IMR-90 (cell line): ENCODE measurements around the gene ADGRF4. TPM values are rescaled to one million over a fixed set of nuclear protein-coding genes. Genes with fewer than 3 reads are reported as not detected.

ENCODE experiments used
- ATAC-seq: fragments of 200-7000 bp; cut with Tn5 transposase; 2 replicates; pipeline ENCODE4 v1.9.1; 2020; ENCODE audit warnings: low read depth, mild to moderate bottlenecking, moderate library complexity
- BruUV-seq: library from RNA; stranded (reverse); fragments of 400-500 nt; replicated peaks from 2 replicates; lab custom pipeline; 2021; lab: Mats Ljungman, UMichigan
- CTCF ChIA-PET: fragments of 300-600 bp; formaldehyde crosslinking; extraction: SDS; loops from one replicate; lab custom pipeline; 2021; ENCODE audit warnings: antibody characterized with exemption; lab: Yijun Ruan, JAX
- POLR2A ChIA-PET: fragments of 300-600 bp; sonication (Branson Sonifier 250); formaldehyde crosslinking; loops from one replicate; lab custom pipeline; 2022; ENCODE audit warnings: antibody characterized with exemption; ENCODE audit not compliant: unreplicated experiment; lab: Charles Lee
- DNase-seq: peaks from one replicate; pipeline ENCODE4 v3.0.0; 2013
- H2AFZ ChIP-seq: replicated peaks from 2 replicates; pipeline ENCODE3; 2013; ENCODE audit warnings: low read length, mild to moderate bottlenecking; ENCODE audit not compliant: poor library complexity
- H2AK5ac ChIP-seq: 2 replicates; pipeline ENCODE4 v1.6.1; 2013; ENCODE audit warnings: low read depth, low read length, inconsistent platforms
- H2AK9ac ChIP-seq: replicated peaks from 2 replicates; pipeline ENCODE3; 2013; ENCODE audit warnings: mild to moderate bottlenecking, low read depth, low read length, moderate library complexity; ENCODE audit not compliant: poor library complexity
- H2BK120ac ChIP-seq: 2 replicates; pipeline ENCODE4 v1.6.1; 2013; ENCODE audit warnings: low read depth, low read length, inconsistent platforms
- H2BK15ac ChIP-seq: 3 replicates; pipeline ENCODE4 v1.6.1; 2013; ENCODE audit warnings: low read depth, low read length, inconsistent platforms
- H2BK20ac ChIP-seq: 2 replicates; pipeline ENCODE4 v1.6.1; 2013; ENCODE audit warnings: low read depth, mild to moderate bottlenecking, inconsistent platforms, low read length, moderate library complexity
- H2BK5ac ChIP-seq: 2 replicates; pipeline ENCODE4 v1.6.1; 2013; ENCODE audit warnings: mild to moderate bottlenecking, low read depth, low read length, inconsistent platforms; ENCODE audit not compliant: poor library complexity, severe bottlenecking
- H3K14ac ChIP-seq: replicated peaks from 2 replicates; pipeline ENCODE4 v1.6.1; 2013; ENCODE audit warnings: low read depth, low read length, inconsistent platforms
- H3K18ac ChIP-seq: 2 replicates; pipeline ENCODE4 v1.6.1; 2013; ENCODE audit warnings: low read depth, low read length, control low read depth
- H3K23ac ChIP-seq: 2 replicates; pipeline ENCODE4 v1.6.1; 2013; ENCODE audit warnings: low read depth, low read length, inconsistent platforms
- H3K27ac ChIP-seq: 2 replicates; pipeline ENCODE4 v1.5.1; 2013; ENCODE audit warnings: mild to moderate bottlenecking, control low read depth, low read length; ENCODE audit not compliant: insufficient read depth
- H3K27me3 ChIP-seq: 2 replicates; pipeline ENCODE4 v1.6.1; 2013; ENCODE audit warnings: low read length; ENCODE audit not compliant: control insufficient read depth, insufficient read depth
- H3K36me3 ChIP-seq: 2 replicates; pipeline ENCODE4 v1.6.1; 2013; ENCODE audit warnings: low read length, mixed read lengths; ENCODE audit not compliant: control insufficient read depth, insufficient read depth
- H3K4ac ChIP-seq: 2 replicates; pipeline ENCODE4 v1.6.1; 2013; ENCODE audit warnings: low read depth, low read length, inconsistent platforms
- H3K4me1 ChIP-seq: 2 replicates; pipeline ENCODE4 v1.6.1; 2013; ENCODE audit warnings: low read length, mixed read lengths; ENCODE audit not compliant: control insufficient read depth, insufficient read depth
- H3K4me2 ChIP-seq: 2 replicates; pipeline ENCODE4 v1.6.1; 2013; ENCODE audit warnings: low read depth, mild to moderate bottlenecking, control low read depth, low read length, moderate library complexity
- H3K4me3 ChIP-seq: 2 replicates; pipeline ENCODE4 v1.5.1; 2013; ENCODE audit warnings: low read depth, mild to moderate bottlenecking, control low read depth, low read length, moderate library complexity; ENCODE audit not compliant: insufficient read depth
- H3K56ac ChIP-seq: 2 replicates; pipeline ENCODE4 v1.6.1; 2013; ENCODE audit warnings: low read length, inconsistent platforms; ENCODE audit not compliant: insufficient read depth; ENCODE audit errors: extremely low read depth
- H3K79me1 ChIP-seq, 2 experiments: 2 replicates each; pipeline ENCODE4 v1.6.1; 2013; ENCODE audit warnings: low read length in 2 of 2, inconsistent platforms in 1 of 2, low read depth in 1 of 2
- H3K9ac ChIP-seq: 2 replicates; pipeline ENCODE4 v1.6.1; 2013; ENCODE audit warnings: low read depth, low read length, control low read depth
- H3K9me1 ChIP-seq: 2 replicates; pipeline ENCODE4 v1.6.1; 2013; ENCODE audit warnings: low read length, inconsistent platforms; ENCODE audit not compliant: insufficient read depth
- H3K9me3 ChIP-seq: 2 replicates; pipeline ENCODE4 v1.6.1; 2013; ENCODE audit warnings: low read length; ENCODE audit not compliant: control insufficient read depth, insufficient read depth
- H4K20me1 ChIP-seq: 2 replicates; pipeline ENCODE4 v1.6.1; 2013; ENCODE audit warnings: low read length, inconsistent platforms; ENCODE audit not compliant: insufficient read depth
- H4K5ac ChIP-seq: 2 replicates; pipeline ENCODE4 v1.6.1; 2013; ENCODE audit warnings: mild to moderate bottlenecking, low read depth, low read length, control low read depth
- H4K8ac ChIP-seq, 2 experiments: 2 replicates each; pipeline ENCODE4 v1.6.1; 2013; ENCODE audit warnings: low read depth in 2 of 2, low read length in 2 of 2, control low read depth in 1 of 2, inconsistent platforms in 1 of 2
- H4K91ac ChIP-seq: 2 replicates; pipeline ENCODE4 v1.6.1; 2013; ENCODE audit warnings: low read depth, low read length, inconsistent platforms; ENCODE audit not compliant: insufficient read depth
- BHLHE40 ChIP-seq: fragments of 150-350 bp; IDR thresholded peaks from 2 replicates; pipeline ENCODE4 v1.6.1; 2016; ENCODE audit warnings: mild to moderate bottlenecking, low read depth, low read length
- CEBPB ChIP-seq: IDR thresholded peaks from 2 replicates; pipeline ENCODE4 v1.6.1; 2012; ENCODE audit warnings: low read depth, low read length, improper control_type of control experiment
- CHD1 ChIP-seq: IDR thresholded peaks from 2 replicates; pipeline ENCODE4 v1.6.1; 2012; ENCODE audit warnings: low read depth, low read length, improper control_type of control experiment
- MAFK ChIP-seq: IDR thresholded peaks from 2 replicates; pipeline ENCODE4 v1.6.1; 2012; ENCODE audit warnings: low read depth, low read length, improper control_type of control experiment
- MAZ ChIP-seq: IDR thresholded peaks from 2 replicates; pipeline ENCODE4 v1.6.1; 2012; ENCODE audit warnings: low read depth, mild to moderate bottlenecking, low read length, improper control_type of control experiment, moderate library complexity, borderline replicate concordance
- NFE2L2 ChIP-seq: fragments of 150-350 bp; IDR thresholded peaks from 2 replicates; pipeline ENCODE4 v1.6.1; 2016; ENCODE audit warnings: low read depth, mild to moderate bottlenecking, low read length
- RAD21 ChIP-seq: IDR thresholded peaks from 2 replicates; pipeline ENCODE4 v1.6.1; 2012; ENCODE audit warnings: low read length, improper control_type of control experiment
- RCOR1 ChIP-seq: IDR thresholded peaks from 2 replicates; pipeline ENCODE4 v1.6.1; 2012; ENCODE audit warnings: mild to moderate bottlenecking, low read length, improper control_type of control experiment; ENCODE audit not compliant: insufficient replicate concordance
- RFX5 ChIP-seq: IDR thresholded peaks from 2 replicates; pipeline ENCODE4 v1.8.0; 2012; ENCODE audit warnings: low read depth, mild to moderate bottlenecking, low read length, moderate library complexity
- SMC3 ChIP-seq: fragments of 150-350 bp; IDR thresholded peaks from 2 replicates; pipeline ENCODE4 v1.6.1; 2016; ENCODE audit warnings: low read depth, mild to moderate bottlenecking, antibody characterized with exemption, low read length, moderate library complexity
- WGBS, 2 experiments: methylation state at CpG; one replicate each; pipeline versions ENCODE4 v1.1.5 to v1.1.7; 2013; ENCODE audit warnings: missing lambda C conversion rate in 2 of 2; ENCODE audit not compliant: insufficient read length in 1 of 2; ENCODE audit errors: extremely low coverage in 2 of 2; 5-methylcytosine and 5-hydroxymethylcytosine counted together
- dilution Hi-C: fragments of 300-500 bp; cut with HindIII; formaldehyde crosslinking; loops from one replicate; pipeline ENCODE4 v1.14.3; 2018; ENCODE audit warnings: low sequenced_read_pairs; ENCODE audit not compliant: unreplicated experiment
- in situ Hi-C: fragments of 300-500 bp; cut with MboI; formaldehyde crosslinking; loops from 3 replicates; pipeline ENCODE4 v1.14.3; 2019; ENCODE audit warnings: low sequenced_read_pairs, inconsistent platforms, mixed read lengths
- intact Hi-C: fragments of 100-400 bp; cut with micrococcal nuclease; formaldehyde crosslinking; loops from 2 replicates; pipeline ENCODE4 v1.10.0; 2022
- polyA plus RNA-seq, 3 experiments: library from polyadenylated mRNA; depleted of rRNA; stranded (reverse); fragments of >200 nt; gene quantifications; 2 replicates each; pipeline ENCODE4 v1.2.3, GENCODE V29; 2012; ENCODE audit warnings: low replicate concordance in 1 of 3
- total RNA-seq: library from RNA; depleted of rRNA; stranded (reverse); fragments of >200 nt; gene quantifications from 2 replicates; pipeline ENCODE4 v1.2.3, GENCODE V29; 2012
- TF ChIP-seq, protein P1 (sequence below): fragments of 150-350 bp; IDR thresholded peaks from 2 replicates; pipeline ENCODE4 v1.6.1; 2017; ENCODE audit warnings: mild to moderate bottlenecking, antibody characterized with exemption, low read length, low read depth
- TF ChIP-seq, protein P2 (sequence below): fragments of 150-350 bp; IDR thresholded peaks from 2 replicates; pipeline ENCODE4 v1.6.1; 2016; ENCODE audit warnings: low read depth, mild to moderate bottlenecking, low read length, moderate library complexity, borderline replicate concordance
- TF ChIP-seq, protein P3 (sequence below): conservative IDR thresholded peaks from 2 replicates; pipeline ENCODE4 v1.5.1; 2012; ENCODE audit warnings: mild to moderate bottlenecking, low read depth, low read length, improper control_type of control experiment

ADGRF4 gene
- total and polyA plus RNA-seq, 2 of the 4 experiments (the other 2 are of a cell fraction) = under 0.01 to 0.02 TPM

DNA sequence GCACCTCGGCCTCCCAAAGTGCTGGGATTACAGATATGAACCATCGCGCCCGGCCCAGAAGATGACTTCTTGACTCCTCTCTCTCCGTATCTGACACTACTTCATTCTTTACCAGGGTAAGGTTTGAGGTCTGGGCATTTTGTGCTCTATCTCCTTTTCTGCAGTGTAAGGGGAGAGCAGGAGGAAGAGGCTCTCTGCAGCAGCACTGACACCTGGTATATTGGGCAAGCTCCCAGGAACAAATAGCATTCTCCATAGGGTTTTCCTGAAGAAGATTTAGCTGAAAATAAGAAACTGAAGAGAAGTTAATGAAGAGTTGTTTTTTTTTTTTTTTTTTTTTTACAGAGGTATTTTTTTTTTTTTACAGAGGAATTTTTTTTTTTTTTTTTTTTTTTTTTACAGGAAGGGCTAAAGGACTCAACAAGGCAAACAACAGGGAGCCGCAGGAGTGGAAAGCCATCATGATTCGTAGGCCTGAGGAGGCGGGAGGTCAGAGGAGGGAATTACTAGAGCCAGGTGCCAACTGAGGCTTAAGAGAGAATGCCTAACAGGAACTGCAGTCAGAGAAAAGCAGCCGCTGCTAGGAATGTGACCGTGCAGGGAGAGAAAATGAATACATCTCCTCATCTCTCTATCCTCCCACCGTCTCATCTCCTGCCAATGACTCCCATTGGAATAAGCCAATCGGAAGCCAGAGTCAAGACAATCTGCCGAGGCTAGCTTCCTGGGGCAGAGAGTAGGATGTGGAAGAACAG, 34.7 kb upstream of the ADGRF4 start:
- POLR2A ChIA-PET = no interaction called here
- TF ChIP-seq RAD21 = no peak
- TF ChIP-seq, protein P1, sequence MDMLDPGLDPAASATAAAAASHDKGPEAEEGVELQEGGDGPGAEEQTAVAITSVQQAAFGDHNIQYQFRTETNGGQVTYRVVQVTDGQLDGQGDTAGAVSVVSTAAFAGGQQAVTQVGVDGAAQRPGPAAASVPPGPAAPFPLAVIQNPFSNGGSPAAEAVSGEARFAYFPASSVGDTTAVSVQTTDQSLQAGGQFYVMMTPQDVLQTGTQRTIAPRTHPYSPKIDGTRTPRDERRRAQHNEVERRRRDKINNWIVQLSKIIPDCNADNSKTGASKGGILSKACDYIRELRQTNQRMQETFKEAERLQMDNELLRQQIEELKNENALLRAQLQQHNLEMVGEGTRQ = no peak
- TF ChIP-seq CEBPB = no peak
- TF ChIP-seq BHLHE40 = no peak
- no peak for TF ChIP-seq RFX5
- no peak for TF ChIP-seq SMC3
- no peak for TF ChIP-seq MAZ
- no peak for TF ChIP-seq MAFK
- TF ChIP-seq, protein P2, sequence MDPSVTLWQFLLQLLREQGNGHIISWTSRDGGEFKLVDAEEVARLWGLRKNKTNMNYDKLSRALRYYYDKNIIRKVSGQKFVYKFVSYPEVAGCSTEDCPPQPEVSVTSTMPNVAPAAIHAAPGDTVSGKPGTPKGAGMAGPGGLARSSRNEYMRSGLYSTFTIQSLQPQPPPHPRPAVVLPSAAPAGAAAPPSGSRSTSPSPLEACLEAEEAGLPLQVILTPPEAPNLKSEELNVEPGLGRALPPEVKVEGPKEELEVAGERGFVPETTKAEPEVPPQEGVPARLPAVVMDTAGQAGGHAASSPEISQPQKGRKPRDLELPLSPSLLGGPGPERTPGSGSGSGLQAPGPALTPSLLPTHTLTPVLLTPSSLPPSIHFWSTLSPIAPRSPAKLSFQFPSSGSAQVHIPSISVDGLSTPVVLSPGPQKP = no peak
- no peak for TF ChIP-seq NFE2L2
- TF ChIP-seq CHD1 = no peak
- TF ChIP-seq, protein P3, sequence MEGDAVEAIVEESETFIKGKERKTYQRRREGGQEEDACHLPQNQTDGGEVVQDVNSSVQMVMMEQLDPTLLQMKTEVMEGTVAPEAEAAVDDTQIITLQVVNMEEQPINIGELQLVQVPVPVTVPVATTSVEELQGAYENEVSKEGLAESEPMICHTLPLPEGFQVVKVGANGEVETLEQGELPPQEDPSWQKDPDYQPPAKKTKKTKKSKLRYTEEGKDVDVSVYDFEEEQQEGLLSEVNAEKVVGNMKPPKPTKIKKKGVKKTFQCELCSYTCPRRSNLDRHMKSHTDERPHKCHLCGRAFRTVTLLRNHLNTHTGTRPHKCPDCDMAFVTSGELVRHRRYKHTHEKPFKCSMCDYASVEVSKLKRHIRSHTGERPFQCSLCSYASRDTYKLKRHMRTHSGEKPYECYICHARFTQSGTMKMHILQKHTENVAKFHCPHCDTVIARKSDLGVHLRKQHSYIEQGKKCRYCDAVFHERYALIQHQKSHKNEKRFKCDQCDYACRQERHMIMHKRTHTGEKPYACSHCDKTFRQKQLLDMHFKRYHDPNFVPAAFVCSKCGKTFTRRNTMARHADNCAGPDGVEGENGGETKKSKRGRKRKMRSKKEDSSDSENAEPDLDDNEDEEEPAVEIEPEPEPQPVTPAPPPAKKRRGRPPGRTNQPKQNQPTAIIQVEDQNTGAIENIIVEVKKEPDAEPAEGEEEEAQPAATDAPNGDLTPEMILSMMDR = no peak
- TF ChIP-seq RCOR1 = no peak
- no peak overlapping the region for H3K27ac ChIP-seq
- no peak for DNase-seq
- H3K23ac ChIP-seq = no peak overlapping the region
- H2BK15ac ChIP-seq = no peak overlapping the region
- WGBS, 2 experiments = no CpG with 5 or more reads among the region's 13 CpGs
- H2AFZ ChIP-seq = no peak overlapping the region
- H3K79me1 ChIP-seq = no peaks in the 10 kb centered on the region
- H2AK9ac ChIP-seq = no peak overlapping the region
- no TSS peak for BruUV-seq
- H3K9me3 ChIP-seq = no peaks in the 10 kb centered on the region
- H2BK5ac ChIP-seq = no peak overlapping the region
- no peak overlapping the region for H3K14ac ChIP-seq
- H4K8ac ChIP-seq = no peak overlapping the region
- dilution Hi-C loops (no loop called here), intact Hi-C loops (no loop called here), in situ Hi-C loops (no loop called here)
- no peak overlapping the region for H4K5ac ChIP-seq
- H3K4ac ChIP-seq = no peak overlapping the region
- no peak overlapping the region for H3K9ac ChIP-seq
- no peak overlapping the region for H3K56ac ChIP-seq
- H2BK120ac ChIP-seq = no peak overlapping the region
- CTCF ChIA-PET = no interaction called here
- H3K4me1 ChIP-seq = no peaks in the 10 kb centered on the region
- no peak for ATAC-seq
- no peaks in the 10 kb centered on the region for H4K20me1 ChIP-seq
- no peaks in the 10 kb centered on the region; the same call in 1 of the 2 replicates for H3K27me3 ChIP-seq
- H4K91ac ChIP-seq = no peak overlapping the region
- H3K4me2 ChIP-seq = no peak overlapping the region
- no peak overlapping the region for H3K18ac ChIP-seq
- no peaks in the 10 kb centered on the region for H3K36me3 ChIP-seq
- H3K4me3 ChIP-seq = no peak overlapping the region
- H2AK5ac ChIP-seq = no peak overlapping the region
- no peaks in the 10 kb centered on the region for H3K9me1 ChIP-seq
- H2BK20ac ChIP-seq = no peak overlapping the region
